ENCODE measurements around the gene ZGPAT. TPM values are rescaled to one million over a fixed set of nuclear protein-coding genes. Genes with fewer than 3 reads are reported as not detected.
"Not testable (repeated sequence)": the region's sequence is repeated elsewhere in the genome, so short reads cannot be mapped to it uniquely, and the experiment has no call there.

ZGPAT gene
- total RNA-seq, 1 donor from 2014 or later = 11.7 TPM

GRCh38 chr20:63765082-63765873 is 57.4 kb downstream of the ZGPAT start:
- peak in 1 of 2 donors; percentile 17 for DNase-seq (ENCODE audit: low read depth in 2 of 2)

GRCh38 chr20:63765902-63766301 is 58.1 kb downstream of the ZGPAT start:
- DNase-seq (ENCODE audit: low read depth in 2 of 2) = no peak

GRCh38 chr20:63766695-63767426 is 59.0 kb downstream of the ZGPAT start:
- DNase-seq (ENCODE audit: low read depth in 2 of 2) = no peak

GRCh38 chr20:63767456-63767855 is 59.6 kb downstream of the ZGPAT start:
- DNase-seq (ENCODE audit: low read depth in 2 of 2) = no peak

- DNase-seq (ENCODE audit: low read depth in 2 of 2) = no peak
Observed at GRCh38 chr20:63767886-63768285, 60.0 kb downstream of the ZGPAT start.

- DNase-seq (ENCODE audit: low read depth in 2 of 2) = no peak
Observed at GRCh38 chr20:63768591-63769515, 61.0 kb downstream of the ZGPAT start.

GRCh38 chr20:63769891-63770474 is 62.1 kb downstream of the ZGPAT start:
- DNase-seq (ENCODE audit: low read depth in 2 of 2) = no peak

GRCh38 chr20:63771046-63771707 is 63.3 kb downstream of the ZGPAT start:
- no peak for DNase-seq (ENCODE audit: low read depth in 2 of 2)

GRCh38 chr20:63772781-63773518 is 65.1 kb downstream of the ZGPAT start:
- DNase-seq (ENCODE audit: low read depth in 2 of 2) = no peak

- DNase-seq (ENCODE audit: low read depth in 2 of 2) = no peak
Observed at GRCh38 chr20:63773571-63774241, 65.9 kb downstream of the ZGPAT start.

GRCh38 chr20:63774306-63774705 is 66.5 kb downstream of the ZGPAT start:
- peak in 1 of 2 donors; percentile 30 for DNase-seq (ENCODE audit: low read depth in 2 of 2)

GRCh38 chr20:63775096-63775978 is 67.5 kb downstream of the ZGPAT start:
- peak in 1 of 2 donors; percentile 59 for DNase-seq (ENCODE audit: low read depth in 2 of 2)

- not testable (repeated sequence) for DNase-seq (ENCODE audit: low read depth in 2 of 2)
Observed at GRCh38 chr20:63776875-63777274, 69.0 kb downstream of the ZGPAT start.

- no peak for DNase-seq (ENCODE audit: low read depth in 2 of 2)
Observed at GRCh38 chr20:63777614-63778013, 69.8 kb downstream of the ZGPAT start.

GRCh38 chr20:63778034-63778752 is 70.4 kb downstream of the ZGPAT start:
- peak in 1 of 2 donors; percentile 45 for DNase-seq (ENCODE audit: low read depth in 2 of 2)

- no peak for DNase-seq (ENCODE audit: low read depth in 2 of 2)
Observed at GRCh38 chr20:63778857-63779256, 71.0 kb downstream of the ZGPAT start.

- DNase-seq (ENCODE audit: low read depth in 2 of 2) = no peak
Observed at GRCh38 chr20:63781181-63781580, 73.3 kb downstream of the ZGPAT start.

GRCh38 chr20:63782051-63782471 is 74.2 kb downstream of the ZGPAT start:
- no peak for DNase-seq (ENCODE audit: low read depth in 2 of 2)
